ENCODE results near the gene EHF.
"Not testable (repeated sequence)": the region's sequence is repeated elsewhere in the genome, so short reads cannot be mapped to it uniquely, and the experiment has no call there.

The EHF gene

DNA sequence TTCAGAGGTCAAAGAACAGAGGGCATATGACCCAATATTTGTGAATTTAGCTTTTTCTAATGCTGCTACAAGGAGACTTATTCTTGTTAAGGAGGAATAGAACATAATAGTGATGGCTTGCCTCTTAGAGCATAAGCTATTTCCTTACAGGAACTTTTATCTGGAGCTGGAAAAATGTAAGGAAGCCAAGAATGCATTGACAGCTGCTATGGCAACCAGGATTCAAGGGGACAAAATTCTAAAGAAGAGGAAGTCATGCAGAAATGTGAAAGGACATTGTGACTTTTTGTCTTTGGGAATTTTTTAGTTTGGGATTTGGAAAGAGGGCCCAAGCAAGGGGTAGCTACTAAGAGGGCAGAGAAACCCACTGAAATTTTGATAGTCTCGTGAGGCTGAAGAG, 51.1 kb downstream of the EHF start:
- peaks cover 53% of the 10 kb centered on the region for H3K27me3 Mint-ChIP-seq
- peaks cover 5% of the 10 kb centered on the region for H3K9me3 Mint-ChIP-seq
- H3K4me3 Mint-ChIP-seq, result no peak overlapping the region
- no peaks in the 10 kb centered on the region for H3K36me3 Mint-ChIP-seq (ENCODE audit: low read depth)
- no peak overlapping the region for H3K27ac Mint-ChIP-seq
- no peaks in the 10 kb centered on the region for H3K4me1 Mint-ChIP-seq (ENCODE audit: low read depth)

DNA sequence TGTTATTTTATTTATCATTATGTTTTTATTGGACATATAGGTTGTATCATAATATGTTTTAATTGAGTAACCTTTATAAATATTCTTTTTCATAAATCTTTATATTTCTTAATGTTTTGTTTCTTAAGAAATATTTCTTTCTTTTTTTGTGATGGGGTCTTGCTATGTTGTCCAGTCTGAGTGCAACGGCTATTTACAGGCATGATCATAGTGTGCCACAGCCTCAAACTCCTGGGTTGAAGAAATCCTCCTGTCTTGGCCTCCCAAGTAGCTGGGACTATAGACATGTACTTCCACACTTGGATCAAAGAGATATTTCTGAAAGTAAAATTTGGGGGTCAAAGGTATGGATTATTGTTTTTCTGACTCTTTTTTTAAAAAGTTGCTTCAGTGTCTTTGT, 53.1 kb downstream of the EHF start:
- no peak overlapping the region for H3K27ac Mint-ChIP-seq
- H3K4me3 Mint-ChIP-seq, result no peak overlapping the region
- peaks cover 41% of the 10 kb centered on the region for H3K27me3 Mint-ChIP-seq
- H3K9me3 Mint-ChIP-seq, result peaks cover 5% of the 10 kb centered on the region
- no peaks in the 10 kb centered on the region for H3K36me3 Mint-ChIP-seq (ENCODE audit: low read depth)
- no peaks in the 10 kb centered on the region for H3K4me1 Mint-ChIP-seq (ENCODE audit: low read depth)

DNA sequence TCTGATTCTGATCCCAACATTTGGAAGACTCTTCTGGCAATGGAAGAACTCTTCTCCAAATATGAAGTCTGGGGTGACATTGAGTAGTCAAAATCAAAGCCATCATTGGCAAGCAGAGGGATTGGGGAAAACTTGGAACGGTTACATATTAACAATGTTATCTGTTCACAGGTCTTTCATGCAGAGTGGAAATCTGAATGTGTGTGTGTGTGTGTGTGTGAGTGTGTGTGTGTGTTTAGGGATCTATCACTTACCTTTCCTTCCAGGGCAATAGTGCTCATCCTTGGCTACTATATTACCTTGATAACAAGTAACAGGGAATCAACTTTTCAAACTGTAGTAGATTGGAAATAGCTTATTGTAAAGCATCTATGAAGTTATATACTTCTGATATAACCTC, 55.3 kb downstream of the EHF start:
- peaks cover 41% of the 10 kb centered on the region for H3K27me3 Mint-ChIP-seq
- no peaks in the 10 kb centered on the region for H3K4me1 Mint-ChIP-seq (ENCODE audit: low read depth)
- no peak overlapping the region for H3K4me3 Mint-ChIP-seq
- no peaks in the 10 kb centered on the region for H3K36me3 Mint-ChIP-seq (ENCODE audit: low read depth)
- H3K27ac Mint-ChIP-seq, result no peak overlapping the region
- peaks cover 5% of the 10 kb centered on the region for H3K9me3 Mint-ChIP-seq

DNA sequence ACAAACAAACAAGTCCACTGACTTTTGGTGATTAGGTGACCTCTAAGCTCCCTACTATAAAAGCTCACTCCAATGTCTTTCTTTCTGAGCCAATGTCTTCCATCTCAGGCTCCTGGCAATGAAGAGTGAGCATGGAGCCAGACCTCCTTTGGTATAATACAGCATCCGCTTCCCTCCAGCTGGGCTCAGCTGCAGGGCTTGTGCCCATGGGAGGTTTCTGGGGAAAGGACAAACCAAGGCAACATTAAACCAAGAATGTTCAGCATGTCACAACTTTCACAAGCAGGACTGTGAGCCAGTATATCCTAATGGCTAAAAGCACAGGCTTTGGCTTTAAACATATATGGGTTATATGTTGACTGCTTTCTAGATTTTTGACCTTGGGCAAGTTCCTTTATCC, 58.8 kb downstream of the EHF start:
- Mint-ChIP-seq H3K27me3 (peaks cover 31% of the 10 kb centered on the region), H3K4me1 (ENCODE audit: low read depth) (no peaks in the 10 kb centered on the region), H3K36me3 (ENCODE audit: low read depth) (no peaks in the 10 kb centered on the region), H3K4me3 (no peak overlapping the region), H3K9me3 (no peaks in the 10 kb centered on the region), H3K27ac (no peak overlapping the region)

DNA sequence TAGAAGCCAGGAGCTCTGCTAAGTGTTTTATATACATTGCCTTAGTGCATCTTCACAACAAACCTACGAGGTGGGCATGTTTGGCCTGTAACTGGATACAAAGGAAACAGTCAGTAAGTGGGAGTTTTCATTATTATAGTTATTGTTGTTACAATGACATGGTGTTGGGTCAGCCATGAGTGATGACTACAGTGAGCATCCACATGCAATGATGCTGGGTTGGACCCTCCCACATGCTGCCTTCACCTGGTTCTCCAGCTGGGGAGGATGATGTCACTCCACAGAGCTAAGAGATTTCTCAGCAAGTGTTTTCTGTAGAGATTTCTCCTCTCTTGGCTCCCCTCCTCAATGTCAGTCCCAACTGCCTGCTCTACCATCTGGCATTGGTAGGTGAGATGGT, 59.3 kb downstream of the EHF start:
- Mint-ChIP-seq H3K4me3 (no peak overlapping the region), H3K9me3 (no peaks in the 10 kb centered on the region), H3K27ac (no peak overlapping the region), H3K4me1 (ENCODE audit: low read depth) (no peaks in the 10 kb centered on the region), H3K27me3 (peaks cover 28% of the 10 kb centered on the region), H3K36me3 (ENCODE audit: low read depth) (no peaks in the 10 kb centered on the region)

DNA sequence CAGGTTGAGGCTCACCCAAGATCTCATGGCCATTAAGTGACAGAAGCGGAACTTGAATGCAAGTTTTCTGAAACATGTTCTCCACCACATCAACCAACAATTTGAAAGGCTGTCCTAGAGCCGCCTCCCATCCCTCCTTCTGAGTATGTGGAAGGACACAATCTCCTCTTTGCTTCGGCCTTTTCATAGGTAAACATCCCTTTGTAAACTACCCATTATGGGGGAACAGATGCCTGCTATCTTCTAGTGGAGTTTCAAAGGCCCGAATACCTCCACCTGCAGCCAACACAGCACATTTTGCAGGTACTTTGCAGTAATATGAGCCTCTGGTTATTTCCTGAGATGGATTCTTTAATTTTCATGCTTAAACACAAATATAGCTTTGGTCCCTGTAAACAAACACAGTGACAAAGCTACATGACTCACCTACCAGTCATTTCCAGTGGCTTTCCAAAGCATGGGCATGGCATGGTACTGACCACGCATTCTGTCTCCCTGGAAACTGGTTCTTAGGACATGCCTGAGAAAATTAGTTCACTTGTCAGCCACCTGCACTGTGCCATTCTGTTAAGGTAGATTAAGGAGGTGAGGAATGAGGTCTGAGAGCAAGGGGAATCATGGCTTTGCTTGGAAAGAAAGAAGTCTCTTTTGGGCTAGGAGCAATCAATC, 60.2 kb downstream of the EHF start:
- Mint-ChIP-seq H3K4me3 (no peak overlapping the region), H3K36me3 (ENCODE audit: low read depth) (no peaks in the 10 kb centered on the region), H3K4me1 (ENCODE audit: low read depth) (no peaks in the 10 kb centered on the region), H3K27ac (no peak overlapping the region), H3K9me3 (no peaks in the 10 kb centered on the region), H3K27me3 (peaks cover 23% of the 10 kb centered on the region)

DNA sequence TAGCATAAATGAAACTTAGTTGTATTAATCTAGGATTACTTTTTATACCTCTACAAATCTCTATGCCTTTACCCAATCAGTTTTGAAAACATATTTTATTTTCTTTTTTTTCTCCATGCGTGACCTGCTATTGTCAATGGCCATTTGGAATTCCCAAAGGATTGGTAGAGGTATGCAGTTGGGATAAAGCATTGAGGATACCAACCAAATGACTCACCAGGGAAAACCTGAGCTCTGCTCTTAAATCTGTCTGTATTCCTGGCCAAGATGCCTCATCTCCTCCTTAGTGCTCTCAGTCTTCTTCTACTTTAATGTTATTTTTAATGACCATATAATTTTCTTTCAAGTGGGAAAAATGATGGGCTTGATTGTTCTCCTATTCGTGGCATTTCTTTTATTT, 61.9 kb downstream of the EHF start:
- Mint-ChIP-seq H3K9me3 (no peaks in the 10 kb centered on the region), H3K36me3 (ENCODE audit: low read depth) (no peaks in the 10 kb centered on the region), H3K4me3 (no peak overlapping the region), H3K4me1 (ENCODE audit: low read depth) (no peaks in the 10 kb centered on the region), H3K27ac (no peak overlapping the region), H3K27me3 (peaks cover 17% of the 10 kb centered on the region)

DNA sequence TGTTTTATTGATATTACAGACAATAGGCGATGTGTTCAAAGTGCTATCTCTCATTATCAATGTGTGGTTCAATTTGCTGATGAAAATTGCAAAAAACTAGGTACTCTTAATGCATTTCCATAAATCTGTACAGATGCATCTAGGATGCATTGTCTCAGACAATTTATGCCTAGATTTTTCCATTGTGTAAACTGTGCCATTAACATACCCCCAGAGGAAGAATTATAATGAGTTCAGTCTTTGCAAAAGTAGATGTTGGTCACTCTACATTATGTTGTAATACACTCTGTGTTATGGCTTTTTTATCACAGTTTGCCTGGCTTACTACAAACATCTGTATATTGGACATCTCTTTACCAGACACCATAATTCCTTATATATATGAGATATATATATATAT, 62.5 kb downstream of the EHF start:
- Mint-ChIP-seq H3K4me1 (ENCODE audit: low read depth) (no peaks in the 10 kb centered on the region), H3K9me3 (no peaks in the 10 kb centered on the region), H3K4me3 (no peak overlapping the region), H3K27me3 (peaks cover 14% of the 10 kb centered on the region), H3K27ac (no peak overlapping the region), H3K36me3 (ENCODE audit: low read depth) (no peaks in the 10 kb centered on the region)

DNA sequence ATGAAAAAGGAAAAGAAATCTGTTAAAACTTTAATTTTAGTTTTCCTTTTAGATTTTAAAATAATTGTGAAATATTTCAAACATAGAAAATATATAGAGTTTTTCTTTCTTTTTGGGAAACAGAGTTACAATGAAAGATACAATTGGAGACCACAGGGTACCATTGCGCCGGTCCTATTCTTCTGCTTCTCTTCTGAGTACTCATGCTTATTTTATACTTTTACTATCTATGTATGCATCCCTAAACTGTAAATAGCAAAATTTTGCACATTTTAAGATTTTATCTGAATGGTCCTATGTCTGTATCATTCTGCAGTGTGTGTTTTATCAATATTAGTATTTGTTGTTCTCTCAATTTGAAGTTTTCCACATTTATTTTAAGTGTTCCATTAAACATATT, 65.0 kb downstream of the EHF start:
- Mint-ChIP-seq H3K9me3 (no peaks in the 10 kb centered on the region), H3K4me3 (no peak overlapping the region), H3K27me3 (peaks cover 4% of the 10 kb centered on the region), H3K36me3 (ENCODE audit: low read depth) (no peaks in the 10 kb centered on the region), H3K27ac (no peak overlapping the region), H3K4me1 (ENCODE audit: low read depth) (no peaks in the 10 kb centered on the region)

DNA sequence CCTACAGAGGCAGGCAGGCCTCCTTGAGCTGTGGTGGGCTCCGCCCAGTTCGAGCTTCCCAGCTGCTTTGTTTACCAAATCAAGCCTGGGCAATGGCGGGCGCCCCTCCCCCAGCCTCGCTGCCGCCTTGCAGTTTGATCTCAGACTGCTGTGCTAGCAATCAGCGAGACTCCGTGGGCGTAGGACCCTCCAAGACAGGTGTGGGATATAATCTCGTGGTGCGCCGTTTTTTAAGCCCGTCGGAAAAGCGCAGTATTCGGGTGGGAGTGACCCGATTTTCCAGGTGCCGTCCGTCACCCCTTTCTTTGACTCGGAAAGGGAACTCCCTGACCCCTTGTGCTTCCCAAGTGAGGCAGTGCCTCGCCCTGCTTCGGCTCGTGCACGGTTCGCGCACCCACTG, 71.4 kb downstream of the EHF start:
- H3K27ac Mint-ChIP-seq; H3K4me3 Mint-ChIP-seq; H3K9me3 Mint-ChIP-seq; H3K36me3 Mint-ChIP-seq (ENCODE audit: low read depth); H3K4me1 Mint-ChIP-seq (ENCODE audit: low read depth): not testable (repeated sequence)
- H3K27me3 Mint-ChIP-seq, result peaks cover 30% of the 10 kb centered on the region

DNA sequence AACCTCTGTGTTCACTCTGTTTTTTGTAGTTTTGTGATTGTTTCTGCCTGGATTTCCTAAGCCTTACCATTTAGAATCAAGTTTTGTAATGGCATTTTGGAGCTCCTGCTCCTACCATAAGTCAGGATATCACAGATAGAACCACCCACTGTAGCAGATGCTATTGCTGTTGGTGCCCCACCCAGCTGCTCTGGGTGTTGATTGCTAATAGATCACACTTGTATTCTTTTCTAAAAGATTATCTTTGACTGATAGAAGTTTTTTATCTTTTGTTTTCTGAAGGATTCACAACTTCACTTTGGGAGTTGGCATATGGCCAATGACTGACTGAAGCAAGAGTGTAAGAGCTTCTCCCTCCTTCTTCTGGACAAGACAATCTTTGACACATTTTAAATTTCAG, 76.0 kb downstream of the EHF start:
- Mint-ChIP-seq H3K27me3 (peaks cover 36% of the 10 kb centered on the region), H3K27ac (no peak overlapping the region), H3K9me3 (peaks cover 6% of the 10 kb centered on the region), H3K4me1 (ENCODE audit: low read depth) (no peaks in the 10 kb centered on the region), H3K36me3 (ENCODE audit: low read depth) (no peaks in the 10 kb centered on the region), H3K4me3 (no peak overlapping the region)

DNA sequence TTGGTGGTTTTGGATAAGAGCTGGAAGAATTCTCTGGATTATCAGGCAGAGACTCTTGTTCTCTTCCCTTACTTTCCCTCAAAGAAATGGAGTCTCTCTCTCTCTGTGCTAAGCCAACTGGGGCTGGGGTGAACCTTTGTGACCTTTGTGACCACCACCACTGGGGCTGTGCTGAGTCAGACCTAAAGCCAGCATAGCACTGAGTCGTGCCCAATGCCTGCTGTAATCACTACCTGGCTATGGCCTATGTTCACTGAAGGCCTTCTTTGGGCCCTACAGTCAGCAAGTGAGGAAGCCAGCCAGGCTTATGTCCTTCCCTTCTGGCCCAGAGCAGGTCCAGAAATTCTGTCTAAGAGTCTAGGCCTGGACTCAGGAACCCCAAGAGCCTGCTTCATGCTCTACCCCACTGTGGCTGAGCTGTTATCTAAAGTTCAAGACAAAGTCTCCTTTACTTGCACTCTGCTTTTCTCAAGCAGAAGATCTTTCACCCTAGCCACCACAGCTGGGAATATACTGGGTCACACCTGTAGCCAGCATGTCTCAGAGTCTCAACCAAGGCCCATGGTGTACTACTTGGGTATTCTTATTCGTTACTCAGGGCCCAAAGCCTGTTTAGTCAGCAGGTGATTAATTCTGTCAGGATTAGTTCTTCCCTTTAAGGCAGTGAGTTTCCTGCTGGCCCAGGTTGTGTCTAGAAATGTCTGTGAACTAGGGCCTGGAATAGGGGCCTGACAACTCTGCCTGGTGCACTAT, 86.0 kb downstream of the EHF start:
- no peak overlapping the region for H3K4me3 Mint-ChIP-seq
- peaks cover 9% of the 10 kb centered on the region for H3K9me3 Mint-ChIP-seq
- no peaks in the 10 kb centered on the region for H3K4me1 Mint-ChIP-seq (ENCODE audit: low read depth)
- H3K36me3 Mint-ChIP-seq (ENCODE audit: low read depth), result no peaks in the 10 kb centered on the region
- no peak overlapping the region for H3K27ac Mint-ChIP-seq
- peaks cover 9% of the 10 kb centered on the region for H3K27me3 Mint-ChIP-seq

DNA sequence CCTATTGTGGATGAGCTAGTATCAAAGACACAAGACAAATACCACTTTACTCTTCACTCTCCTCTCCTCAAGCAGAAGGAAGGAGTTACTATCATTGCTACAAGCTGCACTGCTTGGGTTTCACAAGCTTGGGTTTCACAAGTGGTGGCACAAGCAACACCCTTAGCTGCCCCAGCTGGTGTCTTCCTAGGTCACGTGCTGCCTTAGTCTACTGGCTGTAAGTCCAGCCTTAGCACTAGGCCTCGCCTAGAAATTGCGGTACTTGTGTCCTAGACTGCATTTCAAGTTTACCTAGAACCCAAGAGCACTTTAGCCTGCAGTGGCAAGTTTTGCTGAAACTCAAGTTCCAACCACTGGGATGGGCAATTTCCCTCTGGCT, 86.6 kb downstream of the EHF start:
- Mint-ChIP-seq H3K4me3 (no peak overlapping the region), H3K4me1 (ENCODE audit: low read depth) (no peaks in the 10 kb centered on the region), H3K9me3 (peaks cover 14% of the 10 kb centered on the region), H3K27me3 (peaks cover 12% of the 10 kb centered on the region), H3K27ac (no peak overlapping the region), H3K36me3 (ENCODE audit: low read depth) (no peaks in the 10 kb centered on the region)
